ENCODE results near the gene NR4A2. TPM values are rescaled to one million over a fixed set of nuclear protein-coding genes. Genes with fewer than 3 reads are reported as not detected.
A peak's percentile ranks its signal among the peaks of the same experiment; 100 is the strongest.

The NR4A2 gene
- 0.37 and 0.45 TPM in 2 replicates for total RNA-seq (2014; rRNA removed; shearing (Covaris generic))

GRCh38 chr2:156332534-156333273 lies at the start of gene NR4A2:
TSS of gene NR4A2 (minus strand) at chr2:156332721. CDS start at chr2:156330186, 2,535 bp downstream.
- peak; percentile 91 for DNase-seq
- Histone ChIP-seq H3K4me3 (ENCODE audit: insufficient read depth, low read depth, low read length) (peak within 1 kb of the TSS; percentile 69), H3K27me3 (ENCODE audit: control insufficient read depth, insufficient read depth, low read length) (peaks cover 54% of the 10 kb centered on the region), H3K36me3 (replicated peaks; ENCODE audit: control insufficient read depth, insufficient read depth, low read length) (no peaks in the 10 kb centered on the region)

GRCh38 chr2:156380117-156380645 lies 47.7 kb upstream of the NR4A2 start:
- Histone ChIP-seq H3K27me3 (ENCODE audit: control insufficient read depth, insufficient read depth, low read length) (no peaks in the 10 kb centered on the region), H3K4me3 (ENCODE audit: insufficient read depth, low read depth, low read length) (no peak overlapping the region), H3K36me3 (replicated peaks; ENCODE audit: control insufficient read depth, insufficient read depth, low read length) (no peaks in the 10 kb centered on the region)
- peak; percentile 23 for DNase-seq

GRCh38 chr2:156379714-156380113 lies 47.2 kb upstream of the NR4A2 start:
- H3K4me3 ChIP-seq (ENCODE audit: insufficient read depth, low read depth, low read length): no peak overlapping the region
- no peaks in the 10 kb centered on the region for H3K36me3 ChIP-seq (replicated peaks; ENCODE audit: control insufficient read depth, insufficient read depth, low read length)
- no peak for DNase-seq
- no peaks in the 10 kb centered on the region for H3K27me3 ChIP-seq (ENCODE audit: control insufficient read depth, insufficient read depth, low read length)

- H3K36me3 ChIP-seq (replicated peaks; ENCODE audit: control insufficient read depth, insufficient read depth, low read length): no peaks in the 10 kb centered on the region
- no peaks in the 10 kb centered on the region for H3K27me3 ChIP-seq (ENCODE audit: control insufficient read depth, insufficient read depth, low read length)
- DNase-seq: no peak
- no peak overlapping the region for H3K4me3 ChIP-seq (ENCODE audit: insufficient read depth, low read depth, low read length)
Observed at GRCh38 chr2:156379071-156379470, 46.5 kb upstream of the NR4A2 start.

DNA sequence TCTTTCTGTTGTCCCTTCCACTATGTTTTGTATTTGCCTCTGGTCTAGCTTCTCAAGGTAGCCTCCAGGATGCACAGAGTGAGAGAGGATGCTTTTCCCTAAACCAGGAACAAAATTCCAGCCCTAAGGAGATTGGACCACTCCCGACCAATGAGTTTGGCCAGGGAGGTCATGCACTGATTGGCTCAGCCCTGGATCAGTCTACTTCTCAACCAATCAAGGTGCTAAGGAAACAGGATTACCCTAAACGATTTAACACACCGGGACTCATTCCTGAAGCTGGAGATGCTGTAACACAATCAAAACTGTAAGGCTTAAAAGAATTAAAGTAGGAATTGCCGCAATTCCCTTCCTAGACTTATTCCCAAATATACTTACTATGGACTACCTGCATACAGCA lies 34.2 kb upstream of the NR4A2 start:
- DNase-seq: no peak
- Histone ChIP-seq H3K4me3 (ENCODE audit: insufficient read depth, low read depth, low read length) (no peak overlapping the region), H3K36me3 (replicated peaks; ENCODE audit: control insufficient read depth, insufficient read depth, low read length) (no peaks in the 10 kb centered on the region), H3K27me3 (ENCODE audit: control insufficient read depth, insufficient read depth, low read length) (no peaks in the 10 kb centered on the region)

- no peaks in the 10 kb centered on the region for H3K27me3 ChIP-seq (ENCODE audit: control insufficient read depth, insufficient read depth, low read length)
- no peak for DNase-seq
- no peaks in the 10 kb centered on the region for H3K36me3 ChIP-seq (replicated peaks; ENCODE audit: control insufficient read depth, insufficient read depth, low read length)
- H3K4me3 ChIP-seq (ENCODE audit: insufficient read depth, low read depth, low read length): no peak overlapping the region
Observed at GRCh38 chr2:156363141-156363540, 30.6 kb upstream of the NR4A2 start.

- Histone ChIP-seq H3K4me3 (ENCODE audit: insufficient read depth, low read depth, low read length) (no peak overlapping the region), H3K36me3 (replicated peaks; ENCODE audit: control insufficient read depth, insufficient read depth, low read length) (no peaks in the 10 kb centered on the region), H3K27me3 (ENCODE audit: control insufficient read depth, insufficient read depth, low read length) (no peaks in the 10 kb centered on the region)
- no peak for DNase-seq
Observed at GRCh38 chr2:156356014-156356754, 23.7 kb upstream of the NR4A2 start.

GRCh38 chr2:156352911-156353310 lies 20.4 kb upstream of the NR4A2 start:
- H3K4me3 ChIP-seq (ENCODE audit: insufficient read depth, low read depth, low read length): no peak overlapping the region

GRCh38 chr2:156350374-156351142 lies 18.0 kb upstream of the NR4A2 start:
- Histone ChIP-seq H3K4me3 (ENCODE audit: insufficient read depth, low read depth, low read length) (no peak overlapping the region), H3K36me3 (replicated peaks; ENCODE audit: control insufficient read depth, insufficient read depth, low read length) (no peaks in the 10 kb centered on the region), H3K27me3 (ENCODE audit: control insufficient read depth, insufficient read depth, low read length) (no peaks in the 10 kb centered on the region)
- DNase-seq: no peak

More at GRCh38 chr2:156352911-156353310, 20.4 kb upstream of the NR4A2 start:
- no peak for DNase-seq
- no peaks in the 10 kb centered on the region for H3K36me3 ChIP-seq (replicated peaks; ENCODE audit: control insufficient read depth, insufficient read depth, low read length)
- H3K27me3 ChIP-seq (ENCODE audit: control insufficient read depth, insufficient read depth, low read length): no peaks in the 10 kb centered on the region

DNA sequence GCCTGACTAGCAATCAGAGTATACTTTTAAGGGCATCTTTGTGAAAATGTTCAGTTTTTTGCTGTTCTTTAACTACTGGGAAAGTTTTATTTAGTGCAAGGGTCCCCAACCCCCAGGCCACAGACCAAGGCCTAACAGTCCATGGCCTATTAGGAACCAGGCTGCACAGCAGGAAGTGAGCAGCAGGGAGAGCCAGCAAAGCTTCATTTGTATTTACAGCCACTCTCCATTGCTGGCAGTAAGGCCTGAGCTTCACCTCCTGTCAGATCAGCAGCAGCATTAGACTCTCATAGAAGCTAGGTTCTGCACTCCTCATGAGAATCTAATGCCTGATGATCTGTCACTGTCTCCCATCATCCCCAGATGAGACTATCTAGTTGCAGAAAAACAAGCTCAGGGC lies 17.1 kb upstream of the NR4A2 start:
- Histone ChIP-seq H3K36me3 (replicated peaks; ENCODE audit: control insufficient read depth, insufficient read depth, low read length) (no peaks in the 10 kb centered on the region), H3K4me3 (ENCODE audit: insufficient read depth, low read depth, low read length) (no peak overlapping the region), H3K27me3 (ENCODE audit: control insufficient read depth, insufficient read depth, low read length) (no peaks in the 10 kb centered on the region)
- no peak for DNase-seq

DNA sequence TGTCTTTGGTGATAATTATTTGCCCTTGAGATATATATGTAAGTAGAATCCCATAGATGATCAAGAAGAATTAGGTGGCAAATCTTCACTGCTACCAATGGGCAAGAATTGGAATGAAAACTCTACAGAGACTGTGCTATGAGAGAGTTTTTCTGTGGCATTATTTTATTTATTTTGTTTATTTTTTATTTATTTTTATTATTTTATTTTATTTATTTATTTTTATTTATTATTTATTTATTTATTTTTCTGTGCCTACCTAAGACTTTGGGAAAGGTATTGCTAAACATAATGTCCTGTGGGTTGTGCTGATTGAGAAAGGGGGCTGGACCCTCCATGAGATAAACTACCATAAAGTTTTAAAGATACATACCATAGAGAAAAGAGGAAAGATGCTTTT lies 16.6 kb upstream of the NR4A2 start:
- Histone ChIP-seq H3K36me3 (replicated peaks; ENCODE audit: control insufficient read depth, insufficient read depth, low read length) (no peaks in the 10 kb centered on the region), H3K4me3 (ENCODE audit: insufficient read depth, low read depth, low read length) (no peak overlapping the region), H3K27me3 (ENCODE audit: control insufficient read depth, insufficient read depth, low read length) (no peaks in the 10 kb centered on the region)
- DNase-seq: no peak

GRCh38 chr2:156347431-156347830 lies 14.9 kb upstream of the NR4A2 start:
- Histone ChIP-seq H3K27me3 (ENCODE audit: control insufficient read depth, insufficient read depth, low read length) (peaks cover 7% of the 10 kb centered on the region; the same call in 1 of the 2 replicates), H3K36me3 (replicated peaks; ENCODE audit: control insufficient read depth, insufficient read depth, low read length) (no peaks in the 10 kb centered on the region), H3K4me3 (ENCODE audit: insufficient read depth, low read depth, low read length) (no peak overlapping the region)
- no peak for DNase-seq

DNA sequence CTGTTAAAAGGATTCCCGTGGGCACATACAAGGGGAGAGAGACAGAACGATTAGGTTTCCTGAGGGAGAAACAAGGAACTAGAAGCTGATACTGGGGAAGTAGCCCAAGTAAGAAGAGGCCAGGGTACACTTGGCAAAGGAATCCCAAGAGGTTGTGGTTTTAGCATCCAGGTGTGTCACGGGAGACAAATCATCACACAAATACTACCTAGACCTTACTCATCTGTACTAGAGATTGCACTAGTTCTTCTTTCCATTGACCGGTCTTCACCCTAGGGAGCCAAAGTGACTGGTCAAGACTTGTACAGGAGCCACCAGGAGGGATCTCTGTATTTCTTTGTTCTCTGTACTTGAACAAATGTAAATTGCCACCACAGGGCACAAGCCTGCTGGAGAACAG lies 14.2 kb upstream of the NR4A2 start:
- Histone ChIP-seq H3K36me3 (replicated peaks; ENCODE audit: control insufficient read depth, insufficient read depth, low read length) (no peaks in the 10 kb centered on the region), H3K4me3 (ENCODE audit: insufficient read depth, low read depth, low read length) (no peak overlapping the region)
- no peak for DNase-seq

GRCh38 chr2:156345582-156345981 lies 13.1 kb upstream of the NR4A2 start:
- Histone ChIP-seq H3K4me3 (ENCODE audit: insufficient read depth, low read depth, low read length) (no peak overlapping the region), H3K36me3 (replicated peaks; ENCODE audit: control insufficient read depth, insufficient read depth, low read length) (no peaks in the 10 kb centered on the region), H3K27me3 (ENCODE audit: control insufficient read depth, insufficient read depth, low read length) (peaks cover 10% of the 10 kb centered on the region; the same call in 1 of the 2 replicates)
- no peak for DNase-seq

More for the DNA sequence above, 14.2 kb upstream of the NR4A2 start:
- H3K27me3 ChIP-seq (ENCODE audit: control insufficient read depth, insufficient read depth, low read length): peaks cover 7% of the 10 kb centered on the region; the same call in 1 of the 2 replicates

Data from H7 (cell line).